ENCODE results near the gene TMPO.
"Not testable (repeated sequence)": the region's sequence is repeated elsewhere in the genome, so short reads cannot be mapped to it uniquely, and the experiment has no call there.

TMPO gene

GRCh38 chr12:98492580-98493140 is 22.7 kb upstream of the TMPO start:
- no peaks in the 10 kb centered on the region for H3K36me3 Mint-ChIP-seq
- no peak overlapping the region for H3K27ac Mint-ChIP-seq
- H3K4me3 Mint-ChIP-seq: no peak overlapping the region
- H3K4me1 Mint-ChIP-seq: peaks cover 9% of the 10 kb centered on the region
- no peaks in the 10 kb centered on the region for H3K9me3 Mint-ChIP-seq
- H3K27me3 Mint-ChIP-seq: no peaks in the 10 kb centered on the region

- H3K9me3 Mint-ChIP-seq, H3K36me3 Mint-ChIP-seq, H3K4me3 Mint-ChIP-seq, H3K27me3 Mint-ChIP-seq, H3K27ac Mint-ChIP-seq: not testable (repeated sequence)
- peaks cover 22% of the 10 kb centered on the region for H3K4me1 Mint-ChIP-seq
Measured at GRCh38 chr12:98501266-98501629, 14.1 kb upstream of the TMPO start.

- Mint-ChIP-seq H3K27me3 (peaks cover 4% of the 10 kb centered on the region), H3K36me3 (peaks cover 6% of the 10 kb centered on the region), H3K27ac (peak overlapping the region; percentile 100), H3K9me3 (no peaks in the 10 kb centered on the region), H3K4me1 (peaks cover 22% of the 10 kb centered on the region), H3K4me3 (peak overlapping the region; percentile 98)
Measured at GRCh38 chr12:98503342-98503591, 12.1 kb upstream of the TMPO start.

- Mint-ChIP-seq H3K4me1 (peaks cover 22% of the 10 kb centered on the region), H3K4me3 (peak overlapping the region; percentile 98), H3K27me3 (peaks cover 4% of the 10 kb centered on the region), H3K36me3 (peaks cover 6% of the 10 kb centered on the region), H3K9me3 (no peaks in the 10 kb centered on the region), H3K27ac (peak overlapping the region; percentile 100)
Measured at GRCh38 chr12:98503592-98504367, 11.6 kb upstream of the TMPO start.

GRCh38 chr12:98504368-98504617 is 11.1 kb upstream of the TMPO start:
- H3K9me3 Mint-ChIP-seq: no peaks in the 10 kb centered on the region
- peaks cover 4% of the 10 kb centered on the region for H3K27me3 Mint-ChIP-seq
- H3K4me1 Mint-ChIP-seq: peaks cover 22% of the 10 kb centered on the region
- peak overlapping the region; percentile 98 for H3K4me3 Mint-ChIP-seq
- peak overlapping the region; percentile 100 for H3K27ac Mint-ChIP-seq
- H3K36me3 Mint-ChIP-seq: peaks cover 6% of the 10 kb centered on the region

GRCh38 chr12:98509063-98509462 is 6.3 kb upstream of the TMPO start:
- Mint-ChIP-seq H3K36me3 (peaks cover under 1% of the 10 kb centered on the region), H3K4me3 (no peak overlapping the region)

GRCh38 chr12:98511806-98512205 is 3.6 kb upstream of the TMPO start:
- not testable (repeated sequence) for H3K36me3 Mint-ChIP-seq, H3K27me3 Mint-ChIP-seq, H3K4me3 Mint-ChIP-seq, H3K9me3 Mint-ChIP-seq
- H3K4me1 Mint-ChIP-seq: peaks cover 20% of the 10 kb centered on the region
- H3K27ac Mint-ChIP-seq: peak overlapping the region; percentile 30

More at GRCh38 chr12:98509063-98509462, 6.3 kb upstream of the TMPO start:
- Mint-ChIP-seq H3K4me1 (peaks cover 29% of the 10 kb centered on the region), H3K27ac (no peak overlapping the region), H3K9me3 (no peaks in the 10 kb centered on the region), H3K27me3 (peaks cover under 1% of the 10 kb centered on the region)

GRCh38 chr12:98513379-98514322 is 1.7 kb upstream of the TMPO start:
- Mint-ChIP-seq H3K27ac (peak overlapping the region; percentile 85), H3K36me3 (peaks cover 2% of the 10 kb centered on the region), H3K4me3 (peak overlapping the region; percentile 96), H3K9me3 (no peaks in the 10 kb centered on the region), H3K27me3 (no peaks in the 10 kb centered on the region), H3K4me1 (peaks cover 24% of the 10 kb centered on the region)

GRCh38 chr12:98514982-98515286 is 456 bp upstream of the TMPO start:
- peak overlapping the region; percentile 96 for H3K4me3 Mint-ChIP-seq
- H3K36me3 Mint-ChIP-seq: peaks cover 2% of the 10 kb centered on the region
- peak overlapping the region; percentile 96 for H3K27ac Mint-ChIP-seq
- H3K9me3 Mint-ChIP-seq: no peaks in the 10 kb centered on the region
- H3K27me3 Mint-ChIP-seq: no peaks in the 10 kb centered on the region
- peaks cover 34% of the 10 kb centered on the region for H3K4me1 Mint-ChIP-seq

- Mint-ChIP-seq H3K36me3 (peaks cover 2% of the 10 kb centered on the region), H3K27me3 (no peaks in the 10 kb centered on the region), H3K27ac (peak overlapping the region; percentile 99), H3K4me1 (peaks cover 46% of the 10 kb centered on the region), H3K4me3 (peak overlapping the region; percentile 98), H3K9me3 (no peaks in the 10 kb centered on the region)
Measured at GRCh38 chr12:98516111-98516873, 902 bp downstream of the TMPO start.

- H3K4me1 Mint-ChIP-seq: peaks cover 57% of the 10 kb centered on the region
- H3K4me3 Mint-ChIP-seq: peak overlapping the region; percentile 79
- H3K27me3 Mint-ChIP-seq: no peaks in the 10 kb centered on the region
- H3K9me3 Mint-ChIP-seq: no peaks in the 10 kb centered on the region
- peak overlapping the region; percentile 35 for H3K27ac Mint-ChIP-seq
- H3K36me3 Mint-ChIP-seq: peaks cover 2% of the 10 kb centered on the region
Measured at GRCh38 chr12:98519257-98519907, 4.0 kb downstream of the TMPO start.

GRCh38 chr12:98530068-98530467 is 14.7 kb downstream of the TMPO start:
- Mint-ChIP-seq H3K36me3 (peaks cover 6% of the 10 kb centered on the region), H3K27ac (no peak overlapping the region), H3K4me3 (no peak overlapping the region), H3K4me1 (peaks cover 32% of the 10 kb centered on the region), H3K27me3 (no peaks in the 10 kb centered on the region), H3K9me3 (no peaks in the 10 kb centered on the region)

GRCh38 chr12:98532687-98533304 is 17.4 kb downstream of the TMPO start:
- peaks cover 18% of the 10 kb centered on the region for H3K4me1 Mint-ChIP-seq
- no peaks in the 10 kb centered on the region for H3K9me3 Mint-ChIP-seq
- peaks cover 5% of the 10 kb centered on the region for H3K36me3 Mint-ChIP-seq
- no peaks in the 10 kb centered on the region for H3K27me3 Mint-ChIP-seq
- H3K27ac Mint-ChIP-seq: peak overlapping the region; percentile 46
- no peak overlapping the region for H3K4me3 Mint-ChIP-seq

- peaks cover 16% of the 10 kb centered on the region for H3K4me1 Mint-ChIP-seq
- H3K9me3 Mint-ChIP-seq: no peaks in the 10 kb centered on the region
- H3K36me3 Mint-ChIP-seq: peaks cover 6% of the 10 kb centered on the region
- no peaks in the 10 kb centered on the region for H3K27me3 Mint-ChIP-seq
- H3K27ac Mint-ChIP-seq: no peak overlapping the region
- no peak overlapping the region for H3K4me3 Mint-ChIP-seq
Measured at GRCh38 chr12:98533723-98534251, 18.4 kb downstream of the TMPO start.

GRCh38 chr12:98538031-98538430 is 22.6 kb downstream of the TMPO start:
- H3K9me3 Mint-ChIP-seq: no peaks in the 10 kb centered on the region
- no peaks in the 10 kb centered on the region for H3K27me3 Mint-ChIP-seq
- no peak overlapping the region for H3K4me3 Mint-ChIP-seq
- peaks cover 10% of the 10 kb centered on the region for H3K36me3 Mint-ChIP-seq
- peaks cover 19% of the 10 kb centered on the region for H3K4me1 Mint-ChIP-seq
- no peak overlapping the region for H3K27ac Mint-ChIP-seq

Data from activated naive CD4-positive, alpha-beta T cell treated with anti-CD3 and anti-CD28 coated beads, Interleukin-2, amount 50 U/mL, for 24 hours (primary cell).